ENCODE data around the gene ERC1.

DNA sequence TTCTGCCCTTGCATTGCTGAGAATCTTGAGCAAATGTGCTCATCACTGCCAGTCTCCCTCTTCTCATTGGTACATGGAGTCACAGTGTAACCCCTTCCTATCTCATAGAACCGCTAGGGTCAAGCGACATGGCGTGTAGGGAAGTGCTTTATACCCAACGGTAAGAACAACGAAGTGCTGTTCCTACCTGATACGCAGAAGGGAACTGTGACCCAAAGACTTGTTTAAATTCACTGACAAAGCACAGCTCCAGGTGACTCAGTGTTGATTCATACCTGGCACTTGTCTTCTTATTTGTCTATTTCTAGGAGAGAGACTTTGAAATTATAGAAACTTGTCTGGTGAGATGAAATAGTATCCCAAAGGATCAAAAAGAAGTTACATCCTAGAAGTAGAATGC is 549.7 kb downstream of the ERC1 start:
- TF ChIP-seq ZNF292 (tag by site-specific recombination; IDR thresholded peaks at IDR 0.05; ENCODE audit: borderline replicate concordance, low read depth) = no peak
- no peak for TF ChIP-seq ZNF416 (tag by site-specific recombination; IDR thresholded peaks at IDR 0.05)
- no peak for TF ChIP-seq BCL11A (tag by site-specific recombination; IDR thresholded peaks at IDR 0.05; ENCODE audit: low read depth)
